ENCODE data around the gene INTS7.

Gene INTS7

GRCh38 chr1:211902624-211903291 is 132.6 kb downstream of the INTS7 start:
- no peak for DNase-seq

- no peak for DNase-seq
Observed at GRCh38 chr1:211901945-211902344, 133.4 kb downstream of the INTS7 start.

DNA sequence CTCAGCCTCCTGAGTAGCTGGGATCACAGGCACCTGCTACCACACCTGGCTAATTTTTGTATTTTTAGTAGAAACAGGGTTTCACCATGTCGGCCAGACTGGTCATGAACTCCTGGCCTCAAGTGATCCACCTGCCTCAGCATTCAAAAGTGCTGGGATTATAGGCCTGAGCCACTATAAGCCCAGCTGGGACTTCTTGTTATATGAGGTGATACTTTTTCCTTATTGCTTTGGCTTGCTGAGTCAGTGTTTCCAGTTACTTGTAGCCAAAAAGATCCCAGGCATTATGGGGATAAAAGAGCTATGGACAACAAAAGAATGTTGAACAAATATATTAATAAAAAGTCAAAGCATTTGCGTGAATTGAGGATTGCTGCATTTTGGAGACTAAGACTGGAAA is 134.9 kb downstream of the INTS7 start:
- DNase-seq, result no peak

GRCh38 chr1:211896958-211897357 is 138.4 kb downstream of the INTS7 start:
- no peak for DNase-seq

DNA sequence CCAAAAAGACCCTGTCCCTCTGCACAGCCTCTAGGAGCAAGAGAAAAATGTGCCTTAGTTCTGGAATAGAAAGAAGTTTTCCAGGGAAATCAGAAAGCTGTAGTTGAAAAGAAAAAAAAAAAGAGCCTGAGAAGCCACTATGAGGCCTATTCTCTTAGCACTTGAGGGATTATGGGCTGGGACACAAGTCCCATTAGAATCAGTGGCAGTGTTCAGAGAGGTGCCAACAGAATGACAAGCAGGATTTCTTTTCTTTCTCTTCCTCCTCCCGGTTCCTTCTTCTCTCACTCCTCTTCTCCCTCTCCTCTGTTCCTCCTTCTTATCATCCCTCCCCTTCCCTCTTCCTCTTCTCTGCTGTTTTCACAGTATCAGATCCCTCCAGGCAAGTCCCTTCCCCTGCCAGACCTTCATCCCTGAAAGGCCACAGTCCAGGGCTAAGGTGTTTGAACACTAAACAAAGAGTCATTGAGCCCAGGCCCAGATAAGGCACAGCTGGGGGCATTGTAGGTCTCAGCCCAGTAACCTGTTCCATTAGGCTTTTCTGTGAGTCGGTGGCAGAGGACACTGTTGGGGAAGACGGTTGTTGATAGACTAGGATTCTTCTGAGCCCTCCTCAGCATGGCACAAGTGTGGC is 140.1 kb downstream of the INTS7 start:
- no peak for DNase-seq

GRCh38 chr1:211894312-211894711 is 141.0 kb downstream of the INTS7 start:
- no peak for DNase-seq

DNA sequence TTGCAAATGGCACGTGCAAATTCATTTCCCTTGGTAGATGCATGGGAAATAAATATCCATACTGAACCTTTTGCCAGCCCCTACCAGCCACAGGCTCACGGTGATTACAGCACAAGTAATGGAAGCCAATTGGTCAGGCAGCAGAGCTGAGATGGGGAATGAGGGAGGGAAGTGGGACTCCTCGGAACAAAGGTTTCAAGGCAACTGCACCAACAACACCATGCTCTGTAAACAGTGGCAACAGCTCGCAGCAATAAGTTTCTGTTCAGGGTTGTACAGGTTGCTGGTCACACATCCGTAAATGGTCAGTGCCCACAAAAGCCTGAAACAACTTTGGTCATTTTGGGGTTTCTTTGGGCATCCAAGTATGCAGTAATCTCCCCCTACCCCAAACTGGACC is 142.1 kb downstream of the INTS7 start:
- no peak for DNase-seq

DNA sequence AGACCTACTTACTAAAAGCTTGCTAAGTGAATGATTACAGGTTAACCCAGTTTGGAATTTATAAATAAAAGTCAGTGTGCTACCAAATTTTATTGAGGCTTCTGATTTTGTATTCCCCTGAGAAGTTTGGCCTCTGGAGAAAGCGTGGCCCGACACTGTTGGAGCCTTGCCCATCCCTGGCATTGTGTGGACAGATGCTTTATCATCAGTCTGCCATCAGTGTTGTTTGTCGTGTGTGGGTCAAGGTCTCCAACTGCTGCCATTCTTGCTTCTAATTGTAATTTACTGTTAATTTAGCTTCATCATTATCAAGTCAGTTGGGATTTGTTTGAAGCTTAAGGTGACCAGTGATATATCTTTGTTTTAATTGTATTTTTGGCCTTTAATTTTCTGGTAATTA is 142.8 kb downstream of the INTS7 start:
- no peak for DNase-seq

DNA sequence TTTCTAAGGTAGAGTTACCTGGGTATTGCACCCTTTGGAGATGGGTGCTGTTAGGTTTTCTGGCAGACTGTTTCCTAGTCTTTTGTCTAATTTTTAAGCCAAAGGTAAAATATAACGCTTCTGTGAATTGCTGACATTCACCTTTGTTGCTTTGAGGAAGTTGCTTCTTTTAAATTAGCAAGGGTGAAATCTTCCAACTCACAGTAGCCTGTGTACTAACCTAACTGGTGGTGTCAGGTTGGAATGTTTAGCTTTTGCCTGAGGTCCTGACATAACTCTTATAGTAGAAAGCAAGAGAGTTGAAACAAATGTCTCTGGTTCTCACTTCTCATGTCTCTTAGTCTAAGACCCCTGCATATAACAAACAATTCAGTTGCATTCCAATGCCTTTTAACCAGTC is 143.6 kb downstream of the INTS7 start:
- DNase-seq, result no peak
